Lung microvascular endothelial cell (primary cell): ENCODE data around the gene DOCK4. TPM values are rescaled to one million over a fixed set of nuclear protein-coding genes. Genes with fewer than 3 reads are reported as not detected.
"Not testable (repeated sequence)": the region's sequence is repeated elsewhere in the genome, so short reads cannot be mapped to it uniquely, and the experiment has no call there.

Experiments
- DNase-seq, 2 donors: peaks; one replicate each; pipeline versions ENCODE4 v3.0.0 to v3.0.0-alpha.2; 2010; ENCODE audit warnings: low read depth in 2 of 2
- total RNA-seq: library from RNA; depleted of rRNA; stranded (reverse); fragments of >200 nt; gene quantifications from 2 replicates; pipeline ENCODE4 v1.2.1, GENCODE V29; 2014

Gene DOCK4
- total RNA-seq, 1 donor from 2014 or later = 57.1 TPM

GRCh38 chr7:112134039-112134438, 72.2 kb downstream of the DOCK4 start:
- DNase-seq = no peak

GRCh38 chr7:112133328-112133727, 72.9 kb downstream of the DOCK4 start:
- no peak for DNase-seq

- DNase-seq = peak; percentile 90 to 95
Measured at GRCh38 chr7:112132051-112132694, 74.0 kb downstream of the DOCK4 start.

GRCh38 chr7:112130729-112131410, 75.3 kb downstream of the DOCK4 start:
- peak; percentile 44 to 47 for DNase-seq

DNA sequence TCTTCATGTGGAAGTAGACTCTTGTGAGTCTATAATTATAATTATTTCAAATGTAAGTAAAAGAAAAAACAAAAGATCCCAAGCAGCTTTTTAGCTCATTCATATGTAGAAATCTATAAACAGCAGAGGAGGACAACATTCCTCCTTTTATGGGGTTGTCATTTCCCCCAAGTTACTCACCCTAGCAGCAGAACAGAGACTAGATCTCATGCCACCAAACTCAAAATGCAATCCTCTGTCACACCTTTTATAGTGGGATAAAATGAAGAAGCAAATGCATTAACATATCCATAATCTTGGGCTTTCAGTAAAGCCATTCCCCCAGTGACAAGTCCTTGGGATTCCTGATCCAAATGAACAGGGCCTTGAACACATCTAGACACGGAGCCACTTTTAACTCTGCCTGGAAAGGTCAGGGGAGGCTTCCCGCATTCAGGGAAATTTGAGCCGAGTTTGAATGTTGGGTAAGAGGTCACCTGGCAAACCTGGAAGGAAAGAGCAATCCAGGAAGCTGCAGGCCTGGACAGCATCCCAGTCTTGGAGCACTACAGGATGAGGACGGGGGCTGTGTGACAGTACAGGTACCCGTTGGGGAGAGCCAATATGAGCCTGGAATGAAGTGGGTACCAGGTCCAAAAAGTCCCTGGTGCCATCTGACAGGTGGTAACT, 76.4 kb downstream of the DOCK4 start:
- peak; percentile 44 to 83 for DNase-seq

DNA sequence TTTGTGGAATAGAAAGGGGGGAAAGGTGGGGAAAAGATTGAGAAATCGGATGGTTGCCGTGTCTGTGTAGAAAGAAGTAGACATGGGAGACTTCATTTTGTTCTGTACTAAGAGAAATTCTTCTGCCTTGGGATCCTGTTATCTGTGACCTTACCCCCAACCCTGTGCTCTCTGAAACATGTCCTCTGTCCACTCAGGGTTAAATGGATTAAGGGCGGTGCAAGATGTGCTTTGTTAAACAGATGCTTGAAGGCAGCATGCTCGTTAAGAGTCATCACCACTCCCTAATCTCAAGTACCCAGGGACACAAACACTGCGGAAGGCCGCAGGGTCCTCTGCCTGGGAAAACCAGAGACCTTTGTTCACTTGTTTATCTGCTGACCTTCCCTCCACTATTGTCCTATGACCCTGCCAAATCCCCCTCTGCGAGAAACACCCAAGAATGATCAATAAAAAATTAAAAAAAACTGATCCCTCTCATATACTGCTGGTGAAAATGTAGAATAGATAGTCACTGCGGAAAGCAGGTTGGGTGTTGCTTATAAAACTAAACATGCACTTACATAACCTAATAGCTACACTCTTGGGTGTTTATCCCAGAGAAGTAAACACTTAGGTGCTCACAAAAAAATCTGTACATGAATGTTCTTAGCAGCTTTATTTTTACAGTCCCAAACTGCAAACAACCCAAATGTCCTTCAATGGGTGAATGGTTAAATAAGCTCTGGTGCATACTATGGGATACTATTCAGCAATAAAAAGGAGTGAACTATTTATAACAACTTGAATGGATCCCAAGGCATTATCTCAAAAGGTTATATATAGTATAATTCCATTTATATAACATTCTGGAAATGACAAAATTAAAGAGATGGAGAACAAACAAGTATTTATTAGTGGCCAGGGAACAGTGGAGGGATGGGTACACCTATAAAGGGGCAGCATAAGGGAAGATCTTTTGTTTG, 77.5 kb downstream of the DOCK4 start:
- not testable (repeated sequence) for DNase-seq

DNA sequence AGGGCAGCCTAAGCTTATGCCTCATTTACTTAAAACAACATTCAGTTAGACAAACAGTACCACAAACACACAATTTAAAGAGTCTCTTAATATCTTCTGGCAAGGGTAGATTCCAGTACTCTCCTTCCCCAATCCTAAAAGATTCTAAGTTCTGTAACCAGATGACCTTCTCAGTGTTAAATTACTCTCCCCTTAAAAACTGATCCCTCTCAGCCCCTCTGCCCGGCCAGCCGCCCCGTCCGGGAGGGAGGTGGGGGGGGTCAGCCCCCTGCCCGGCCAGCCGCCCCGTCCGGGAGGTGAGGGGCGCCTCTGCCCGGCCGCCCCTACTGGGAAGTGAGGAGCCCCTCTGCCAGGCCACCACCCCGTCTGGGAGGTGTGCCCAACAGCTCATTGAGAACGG, 78.2 kb downstream of the DOCK4 start:
- not testable (repeated sequence) for DNase-seq

DNA sequence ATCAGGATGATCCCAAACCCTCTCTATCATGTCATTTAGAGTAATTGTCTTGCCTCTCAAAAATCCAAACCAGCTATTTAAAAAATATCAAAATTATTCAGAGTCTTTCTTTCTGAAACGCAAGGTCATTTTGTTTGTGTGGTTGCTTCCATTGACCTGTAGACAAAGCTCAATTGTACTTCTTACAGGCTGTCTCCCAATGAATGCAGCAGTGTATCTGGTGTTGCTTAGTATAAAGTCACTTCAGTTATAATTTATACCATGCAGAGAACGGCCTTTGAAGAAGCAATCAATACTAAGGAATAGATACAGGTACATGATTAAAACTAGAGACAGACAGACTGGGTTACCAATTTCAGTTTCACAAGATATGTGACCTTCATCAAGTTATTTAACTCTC, 80.9 kb downstream of the DOCK4 start:
- no peak for DNase-seq

- DNase-seq = no peak
Measured at GRCh38 chr7:112124061-112124766, 82.0 kb downstream of the DOCK4 start.

DNA sequence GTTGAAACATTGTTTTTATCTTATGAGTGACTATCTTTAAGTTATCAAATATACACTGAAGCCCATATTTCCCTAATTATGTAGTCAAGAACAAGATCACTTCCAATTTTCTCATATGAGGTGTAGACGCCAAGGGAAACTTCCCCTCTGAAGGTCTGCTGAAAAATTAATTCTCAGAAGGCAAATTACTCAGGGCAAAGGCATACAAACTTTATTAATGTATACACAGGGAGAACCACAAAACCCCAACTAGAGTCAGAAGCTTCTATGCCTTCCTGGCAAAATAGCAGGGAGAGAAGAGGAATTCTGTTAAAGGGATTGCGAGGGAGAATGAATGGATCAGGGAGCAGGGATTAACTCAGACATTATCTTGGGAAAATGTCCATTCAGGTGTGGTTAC, 83.4 kb downstream of the DOCK4 start:
- DNase-seq = no peak

- DNase-seq = no peak
Measured at GRCh38 chr7:112122144-112122543, 84.1 kb downstream of the DOCK4 start.

DNA sequence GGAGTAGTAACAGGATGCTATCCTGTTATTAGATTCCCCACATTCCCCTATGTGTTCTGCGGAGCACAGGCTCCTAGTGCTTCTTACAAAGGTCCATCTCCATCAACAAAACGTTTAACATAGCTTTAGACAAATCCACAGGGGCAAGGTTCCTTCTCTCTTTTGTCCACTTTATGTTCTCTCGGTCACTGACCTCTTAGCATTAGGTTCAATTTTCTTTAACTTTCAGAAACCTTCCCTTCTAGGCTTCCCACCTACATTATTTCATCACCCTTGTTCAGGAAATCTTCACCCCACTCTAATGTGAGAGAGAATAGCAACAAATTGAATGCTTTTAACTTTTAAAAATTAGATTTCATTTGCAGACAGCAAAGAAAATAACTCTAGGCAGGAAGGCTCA, 84.9 kb downstream of the DOCK4 start:
- no peak for DNase-seq

DNA sequence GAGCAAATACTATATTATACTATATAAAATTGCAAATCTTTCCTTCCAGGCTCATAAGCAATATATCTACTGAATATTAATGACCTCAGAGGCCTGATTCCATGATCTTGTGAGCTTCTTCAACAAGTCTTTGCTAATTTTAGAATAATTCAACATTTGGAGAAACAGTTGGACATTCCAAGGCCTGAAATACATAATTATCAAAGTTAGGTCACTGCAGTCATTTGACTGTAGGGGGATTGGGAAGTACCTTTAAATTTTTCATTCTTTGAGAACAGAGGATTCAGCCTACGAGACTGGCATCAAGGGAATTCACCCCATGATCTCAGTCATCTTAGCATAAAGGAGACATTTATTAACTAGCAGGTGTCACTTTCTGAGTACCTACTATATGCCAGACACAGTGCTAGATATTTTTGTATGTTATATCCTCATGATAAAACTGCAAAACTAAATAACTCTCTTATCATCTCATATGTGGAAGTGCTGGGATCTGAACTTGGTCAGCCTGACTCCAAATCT, 85.4 kb downstream of the DOCK4 start:
- DNase-seq = no peak

GRCh38 chr7:112118581-112119566, 87.3 kb downstream of the DOCK4 start:
- no peak for DNase-seq

- DNase-seq = no peak
Measured at GRCh38 chr7:112116894-112117293, 89.3 kb downstream of the DOCK4 start.

DNA sequence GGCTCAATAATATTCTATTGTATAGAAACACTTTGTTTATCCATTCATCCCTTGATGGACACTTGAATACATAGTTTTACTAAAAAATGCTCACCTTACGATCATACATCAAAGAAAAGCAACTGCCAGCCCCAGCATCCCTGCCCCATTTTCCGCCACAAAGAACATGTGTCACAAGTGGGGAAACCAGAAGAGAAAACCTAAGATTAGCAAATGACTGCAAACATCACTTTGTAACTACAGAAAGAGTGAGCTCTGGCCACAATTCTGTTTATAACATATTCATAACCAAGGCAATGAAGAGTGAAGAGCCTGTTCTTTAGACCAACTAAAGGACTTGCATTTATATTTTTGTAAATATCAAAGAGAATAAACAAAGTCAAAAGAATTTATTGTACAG, 89.8 kb downstream of the DOCK4 start:
- no peak for DNase-seq

DNA sequence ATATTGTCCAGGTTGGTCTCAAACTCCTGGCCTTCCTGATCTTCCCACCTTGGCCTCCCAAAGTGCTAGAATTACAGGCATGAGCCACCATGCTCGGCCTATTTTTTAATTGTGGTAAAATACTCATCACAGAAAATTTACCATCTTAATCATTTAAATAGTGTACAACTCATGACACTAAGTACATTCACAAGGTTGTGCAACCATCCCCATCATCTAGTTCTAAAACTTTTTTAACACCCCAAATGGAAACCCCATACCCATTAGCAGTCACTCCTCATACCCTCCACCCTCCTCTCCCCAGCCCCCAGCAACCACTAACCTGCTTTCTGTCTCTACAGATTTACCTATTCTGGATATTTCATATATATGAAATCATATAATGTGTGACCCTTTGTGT, 90.3 kb downstream of the DOCK4 start:
- no peak for DNase-seq

- DNase-seq = no peak
Measured at GRCh38 chr7:112113913-112114575, 92.2 kb downstream of the DOCK4 start.

- peak; percentile 21 to 83 for DNase-seq
Measured at GRCh38 chr7:112112822-112113255, 93.4 kb downstream of the DOCK4 start.
